Left ventricle myocardium superior (tissue), 1 donor: ENCODE results near the gene TSSC4. TPM values are rescaled to one million over a fixed set of nuclear protein-coding genes. Genes with fewer than 3 reads are reported as not detected.

Experiments used
- ATAC-seq: fragments of 200-7000 bp; cut with Tn5 transposase; one replicate; pipeline ENCODE4 v1.9.1; 2020; ENCODE audit warnings: mild to moderate bottlenecking, moderate library complexity
- DNase-seq: peaks from one replicate; pipeline ENCODE4 v3.0.0-alpha.2; 2020
- intact Hi-C: fragments of 100-400 bp; cut with micrococcal nuclease; formaldehyde crosslinking; loops from one replicate; pipeline ENCODE4 v1.11.0; 2022
- total RNA-seq: library from RNA; stranded (reverse); fragmentation: NEBNext Ultra II Directional; extraction: Animal tissue kit (Norgen Biotek cat#: 25700); gene quantifications from one replicate; pipeline ENCODE4 v1.2.1, GENCODE V29; 2021
- donor health status: DM: no; HTN: yes; CAD: no; lungs with severe emphysema.

Gene TSSC4
- total RNA-seq, 1 donor from 2014 or later: 34.8 TPM

- intact Hi-C loops: no loop called here
- ATAC-seq: peak; percentile 57
- DNase-seq: no peak
Measured at GRCh38 chr11:2367266-2368160, 33.0 kb upstream of the TSSC4 start.

- intact Hi-C loops: no loop called here
- DNase-seq (no peak), ATAC-seq (no peak)
Measured at GRCh38 chr11:2368178-2368850, 32.2 kb upstream of the TSSC4 start.

- DNase-seq: no peak
- intact Hi-C loops: no loop called here
- no peak for ATAC-seq
Measured at GRCh38 chr11:2368851-2369180, 31.7 kb upstream of the TSSC4 start.

GRCh38 chr11:2369320-2369719 is 31.2 kb upstream of the TSSC4 start:
- intact Hi-C loops: no loop called here
- ATAC-seq (no peak), DNase-seq (no peak)

- intact Hi-C loops: no loop called here
- no peak for DNase-seq
- no peak for ATAC-seq
Measured at GRCh38 chr11:2369896-2370295, 30.7 kb upstream of the TSSC4 start.

GRCh38 chr11:2374456-2375201 is 25.9 kb upstream of the TSSC4 start:
- ATAC-seq: peak; percentile 66
- peak; percentile 76 for DNase-seq
- intact Hi-C loops: no loop called here

- DNase-seq: peak; percentile 82
- ATAC-seq: peak; percentile 71
- intact Hi-C loops: no loop called here
Measured at GRCh38 chr11:2375341-2375853, 25.2 kb upstream of the TSSC4 start.

- ATAC-seq (no peak), DNase-seq (no peak)
- intact Hi-C loops: no loop called here
Measured at GRCh38 chr11:2375964-2376551, 24.5 kb upstream of the TSSC4 start.

GRCh38 chr11:2376751-2377451 is 23.6 kb upstream of the TSSC4 start, which contains the start of gene CD81:
Gene CD81, plus strand, starts transcription at chr11:2377310. Its CDS starts 240 bp downstream, at chr11:2377550.
- intact Hi-C loops: no loop called here
- peak; percentile 77 for DNase-seq
- peak; percentile 42 for ATAC-seq

- DNase-seq (peak; percentile 86), ATAC-seq (peak; percentile 25)
- intact Hi-C loops: no loop called here
Measured at GRCh38 chr11:2377511-2378443, 22.8 kb upstream of the TSSC4 start.

GRCh38 chr11:2378527-2379210 is 21.9 kb upstream of the TSSC4 start:
- intact Hi-C loops: no loop called here
- ATAC-seq: peak; percentile 2
- DNase-seq: peak; percentile 73

- intact Hi-C loops: no loop called here
- ATAC-seq: no peak
- peak; percentile 45 for DNase-seq
Measured at GRCh38 chr11:2379466-2380174, 20.9 kb upstream of the TSSC4 start.

- intact Hi-C loops: no loop called here
- DNase-seq: peak; percentile 31
- no peak for ATAC-seq
Measured at GRCh38 chr11:2380396-2380795, 20.2 kb upstream of the TSSC4 start.

GRCh38 chr11:2380807-2381350 is 19.7 kb upstream of the TSSC4 start:
- intact Hi-C loops: no loop called here
- DNase-seq (peak; percentile 85), ATAC-seq (peak; percentile 19)

GRCh38 chr11:2381494-2382128 is 18.9 kb upstream of the TSSC4 start:
- no peak for ATAC-seq
- DNase-seq: peak; percentile 33
- intact Hi-C loops: no loop called here

- intact Hi-C loops: no loop called here
- ATAC-seq: no peak
- peak; percentile 32 for DNase-seq
Measured at GRCh38 chr11:2382129-2382517, 18.4 kb upstream of the TSSC4 start.
